B cell (primary cell): Measurements from ENCODE around the gene NR0B2. TPM values are rescaled to one million over a fixed set of nuclear protein-coding genes. Genes with fewer than 3 reads are reported as not detected.

Source experiments
- ATAC-seq: fragments of 200-7000 bp; cut with Tn5 transposase; one replicate; pipeline ENCODE4 v1.10.0; 2021; ENCODE audit warnings: low read depth, mild to moderate bottlenecking, moderate number of reproducible peaks, moderate library complexity
- CTCF ChIA-PET: fragments of 350-600 bp; sonication (Branson Sonifier 250); formaldehyde crosslinking; loops from one replicate; lab custom pipeline; 2021; ENCODE audit warnings: antibody characterized with exemption, inconsistent platforms; lab: Charles Lee
- POLR2A ChIA-PET: fragments of 350-600 bp; sonication (Branson Sonifier 250); formaldehyde crosslinking; loops from one replicate; lab custom pipeline; 2021; ENCODE audit warnings: antibody characterized with exemption; lab: Charles Lee
- DNase-seq: peaks from one replicate; pipeline ENCODE4 v3.0.0; 2013
- H2AFZ ChIP-seq: 2 replicates; pipeline ENCODE4 v1.6.1; 2012; ENCODE audit warnings: mild to moderate bottlenecking, low read depth, low read length; ENCODE audit not compliant: insufficient read depth, poor library complexity, severe bottlenecking
- H3K27ac ChIP-seq, 2 donors: 1 replicate in 1 of 2; 2 replicates in 1 of 2; pipeline ENCODE4 v1.5.1; 2012 to 2013; ENCODE audit warnings: low read length in 2 of 2, mild to moderate bottlenecking in 2 of 2, moderate library complexity in 1 of 2
- H3K27me3 ChIP-seq, 4 experiments: fragments of 200-600 bp in 1 of 4; sonication (generic) in 1 of 4; replicated peaks in 1 of 4; 1 replicate in 2 of 4; 2 replicates in 2 of 4; pipeline versions ENCODE4 v1.6.1 to v1.7.0; 2013 to 2016; ENCODE audit warnings: low read length in 3 of 4, mild to moderate bottlenecking in 2 of 4, mixed read lengths in 1 of 4, moderate library complexity in 1 of 4; ENCODE audit not compliant: insufficient read depth in 4 of 4, control insufficient read depth in 3 of 4; ENCODE audit errors: control extremely low read depth in 1 of 4
- H3K36me3 ChIP-seq, 2 experiments: replicated peaks in 1 of 2; 1 replicate in 1 of 2; 2 replicates in 1 of 2; pipeline versions ENCODE4 v1.6.1 to v1.7.1; 2013; ENCODE audit warnings: low read length in 1 of 2; ENCODE audit not compliant: insufficient read depth in 2 of 2, control insufficient read depth in 1 of 2; ENCODE audit errors: control extremely low read depth in 1 of 2, extremely low read depth in 1 of 2
- H3K4me1 ChIP-seq, 2 donors: fragments of 200-600 bp in 1 of 2; sonication (generic) in 1 of 2; 1 replicate in 1 of 2; 2 replicates in 1 of 2; pipeline versions ENCODE4 v1.5.1 to v1.6.1; 2013 to 2017; ENCODE audit warnings: low read length in 2 of 2; ENCODE audit not compliant: control insufficient read depth in 2 of 2, insufficient read depth in 2 of 2
- H3K4me2 ChIP-seq: replicated peaks from 2 replicates; pipeline ENCODE3; 2012; ENCODE audit warnings: mild to moderate bottlenecking, low read depth, low read length; ENCODE audit not compliant: poor library complexity, severe bottlenecking
- H3K4me3 ChIP-seq, 5 experiments: fragments of 200-600 bp in 1 of 5; sonication (generic) in 1 of 5; 1 replicate in 3 of 5; 2 replicates in 2 of 5; pipeline versions ENCODE4 v1.5.1 to v1.7.0; 2011 to 2016; ENCODE audit warnings: low read length in 4 of 5, mild to moderate bottlenecking in 4 of 5, low read depth in 2 of 5, control low read depth in 1 of 5, moderate library complexity in 1 of 5; ENCODE audit not compliant: insufficient read depth in 1 of 5; ENCODE audit errors: control extremely low read depth in 1 of 5, extremely low read depth in 1 of 5
- H3K79me2 ChIP-seq: fragments of 200-600 bp; sonication (generic); one replicate; pipeline ENCODE4 v1.6.0; 2016; ENCODE audit warnings: low read length; ENCODE audit not compliant: control insufficient read depth, insufficient read depth
- H3K9ac ChIP-seq: fragments of 200-600 bp; sonication (generic); 2 replicates; pipeline ENCODE4 v1.6.1; 2017; ENCODE audit warnings: mild to moderate bottlenecking, low read length, moderate library complexity
- H3K9me3 ChIP-seq, 3 donors: one replicate each; pipeline versions ENCODE4 v1.6.1 to v1.7.1; 2013; ENCODE audit warnings: low read length in 2 of 3; ENCODE audit not compliant: control insufficient read depth in 2 of 3, insufficient read depth in 1 of 3; ENCODE audit errors: control extremely low read depth in 1 of 3
- H4K20me1 ChIP-seq: 2 replicates; pipeline ENCODE4 v1.6.0; 2012; ENCODE audit warnings: mild to moderate bottlenecking, low read length; ENCODE audit not compliant: insufficient read depth, control insufficient read depth, poor library complexity, severe bottlenecking
- H3K27ac Mint-ChIP-seq: one replicate; pipeline ENCODE4 v1.8.0; 2021; ENCODE audit warnings: mixed read lengths
- H3K27me3 Mint-ChIP-seq: one replicate; pipeline ENCODE4 v1.8.0; 2021; ENCODE audit warnings: mixed read lengths
- H3K4me1 Mint-ChIP-seq: one replicate; pipeline ENCODE4 v1.8.0; 2021; ENCODE audit warnings: mixed read lengths
- H3K4me3 Mint-ChIP-seq: one replicate; pipeline ENCODE4 v1.8.0; 2021; ENCODE audit warnings: mixed read lengths
- H3K9me3 Mint-ChIP-seq: one replicate; pipeline ENCODE4 v1.8.0; 2022; ENCODE audit warnings: mixed read lengths; ENCODE audit not compliant: insufficient read depth
- CTCF ChIP-seq: fragments of 200-600 bp; IDR thresholded peaks from one replicate; pipeline ENCODE4 v1.8.0; 2022; ENCODE audit warnings: antibody characterized with exemption, mild to moderate bottlenecking
- EZH2 ChIP-seq: IDR thresholded peaks from 2 replicates; pipeline ENCODE4 v1.6.1; 2012; ENCODE audit warnings: borderline replicate concordance, low read depth, mild to moderate bottlenecking, moderate library complexity, low read length; ENCODE audit not compliant: insufficient read depth, poor library complexity, severe bottlenecking
- WGBS: methylation state at CpG from one replicate; pipeline ENCODE4 v1.1.5; 2013; ENCODE audit warnings: missing lambda C conversion rate; ENCODE audit not compliant: insufficient coverage; 5-methylcytosine and 5-hydroxymethylcytosine counted together
- intact Hi-C: fragments of 100-400 bp; cut with micrococcal nuclease; formaldehyde crosslinking; loops from one replicate; pipeline ENCODE4 v1.10.0; 2022
- polyA plus RNA-seq: library from polyadenylated mRNA; depleted of rRNA; stranded (reverse); fragments of >200 nt; gene quantifications from 2 replicates; pipeline ENCODE4 v1.2.3, GENCODE V29; 2012
- total RNA-seq, 2 donors: library from RNA; stranded (reverse); fragments of 120-200 nt in 1 of 2; gene quantifications; 1 replicate in 1 of 2; 2 replicates in 1 of 2; pipeline versions ENCODE4 v1.2.3 to v1.2.4, GENCODE V29; 2013 to 2022

Gene NR0B2
- total and polyA plus RNA-seq, 2 donors (not counting 1 experiment from before 2014, with no cell fraction given): not detected

GRCh38 chr1:26861889-26862378, 51.8 kb downstream of the NR0B2 start:
- 96% methylated on average over 5 of the region's 7 CpGs for WGBS
- DNase-seq (no peak), ATAC-seq (no peak)
- no peak for TF ChIP-seq CTCF
- TF ChIP-seq EZH2: no peak
- H3K4me1 ChIP-seq: peaks cover 9 to 25% of the 10 kb centered on the region in 2 donors
- H3K36me3 ChIP-seq: no peaks in the 10 kb centered on the region
- H3K27ac ChIP-seq: no peak overlapping the region
- Mint-ChIP-seq H3K27ac (peak overlapping the region; percentile 59), H3K27me3 (no peaks in the 10 kb centered on the region), H3K9me3 (no peaks in the 10 kb centered on the region), H3K4me1 (peaks cover 20% of the 10 kb centered on the region), H3K4me3 (no peak overlapping the region)
- no peaks in the 10 kb centered on the region for H3K79me2 ChIP-seq
- POLR2A ChIA-PET: no interaction called here
- no peak overlapping the region for H2AFZ ChIP-seq
- no peaks in the 10 kb centered on the region for H3K9me3 ChIP-seq
- H3K9ac ChIP-seq: no peak overlapping the region
- H3K4me3 ChIP-seq: no peak overlapping the region
- no peak overlapping the region for H3K4me2 ChIP-seq
- H3K27me3 ChIP-seq: no peaks in the 10 kb centered on the region
- no peaks in the 10 kb centered on the region for H4K20me1 ChIP-seq
- CTCF ChIA-PET: interaction anchor here (0.6 kb wide), 1 partner anchor 178 kb away, joined by 3 read pairs; no protein-coding TSS in a partner anchor
- intact Hi-C loops: no loop called here

Other genes with a start within 250 kb of the NR0B2 start
- gene ARID1A, start 218.0 kb downstream of the NR0B2 start, total RNA-seq: 150 and 152 TPM in 2 replicates
- gene ARID1A, start 218.0 kb downstream of the NR0B2 start, polyA plus RNA-seq: 80.7 and 98.2 TPM in 2 replicates
- 16.1 and 17.4 TPM in 2 replicates for gene PIGV, start 126.0 kb downstream of the NR0B2 start, total RNA-seq
- gene PIGV, start 126.0 kb downstream of the NR0B2 start, polyA plus RNA-seq: 8.0 and 9.2 TPM in 2 replicates
- gene ZDHHC18, start 87.3 kb downstream of the NR0B2 start, total RNA-seq: 25.8 and 28.2 TPM in 2 replicates
- 25.8 and 30.8 TPM in 2 replicates for gene ZDHHC18, start 87.3 kb downstream of the NR0B2 start, polyA plus RNA-seq
- 0.34 and 0.46 TPM in 2 replicates for gene SFN, start 50.8 kb downstream of the NR0B2 start, total RNA-seq
- 0.09 and 0.63 TPM in 2 replicates for gene SFN, start 50.8 kb downstream of the NR0B2 start, polyA plus RNA-seq
- gene GPN2, start 23.7 kb downstream of the NR0B2 start, total RNA-seq: 40.7 and 43.5 TPM in 2 replicates
- 12.6 and 15.2 TPM in 2 replicates for gene GPN2, start 23.7 kb downstream of the NR0B2 start, polyA plus RNA-seq
- gene GPATCH3, start 13.5 kb downstream of the NR0B2 start, total RNA-seq: 21.9 and 28.6 TPM in 2 replicates
- 9.2 and 12.0 TPM in 2 replicates for gene GPATCH3, start 13.5 kb downstream of the NR0B2 start, polyA plus RNA-seq
- 45.3 and 50.1 TPM in 2 replicates for gene NUDC, start 7.8 kb upstream of the NR0B2 start, total RNA-seq
- 28.3 and 40.6 TPM in 2 replicates for gene NUDC, start 7.8 kb upstream of the NR0B2 start, polyA plus RNA-seq
- 0.74 and 1.4 TPM in 2 replicates for gene KDF1, start 46.5 kb upstream of the NR0B2 start, total RNA-seq
- gene KDF1, start 46.5 kb upstream of the NR0B2 start, polyA plus RNA-seq: 1.3 and 2.6 TPM in 2 replicates
- gene TRNP1, start 79.7 kb upstream of the NR0B2 start, total RNA-seq: 2.1 and 2.3 TPM in 2 replicates
- 0.06 and 0.54 TPM in 2 replicates for gene TRNP1, start 79.7 kb upstream of the NR0B2 start, polyA plus RNA-seq
- 0.20 TPM in 1 of 2 replicates, not detected in the other for gene TENT5B, start 98.9 kb upstream of the NR0B2 start, total RNA-seq
- gene TENT5B, start 98.9 kb upstream of the NR0B2 start, polyA plus RNA-seq: 0.07 TPM in 2 replicates
- gene SLC9A1, start 241.2 kb upstream of the NR0B2 start, total RNA-seq: 18.3 and 22.5 TPM in 2 replicates
- gene SLC9A1, start 241.2 kb upstream of the NR0B2 start, polyA plus RNA-seq: 7.3 and 8.8 TPM in 2 replicates